ENCODE data around the gene ASAH2. TPM values are rescaled to one million over a fixed set of nuclear protein-coding genes. Genes with fewer than 3 reads are reported as not detected.

The ASAH2 gene
- total RNA-seq, 4 donors from 2014 or later, result 0.83 to 52.2 (median 5.7) TPM

GRCh38 chr10:50221470-50221869, 29.8 kb downstream of the ASAH2 start:
- TF ChIP-seq POLR2A (IDR thresholded peaks at IDR 0.05) (no peak), CTCF (IDR thresholded peaks at IDR 0.05) (no peak)
- no peaks in the 10 kb centered on the region for H3K4me1 ChIP-seq
- no peaks in the 10 kb centered on the region for H3K9me3 ChIP-seq
- no peak for DNase-seq
- H3K27ac ChIP-seq, result no peak overlapping the region
- H3K4me3 ChIP-seq, result no peak overlapping the region
- H3K27me3 ChIP-seq, result no peaks in the 10 kb centered on the region
- H3K36me3 ChIP-seq, result no peaks in the 10 kb centered on the region

- no peaks in the 10 kb centered on the region for H3K9me3 ChIP-seq
- H3K27ac ChIP-seq, result no peak overlapping the region
- DNase-seq, result peak in 1 of 3 donors; percentile 46
- no peaks in the 10 kb centered on the region for H3K27me3 ChIP-seq
- TF ChIP-seq POLR2A (IDR thresholded peaks at IDR 0.05) (no peak), CTCF (IDR thresholded peaks at IDR 0.05) (no peak)
- no peaks in the 10 kb centered on the region for H3K4me1 ChIP-seq
- H3K36me3 ChIP-seq, result no peaks in the 10 kb centered on the region
- H3K4me3 ChIP-seq, result no peak overlapping the region
Measured at GRCh38 chr10:50219646-50220045, 31.7 kb downstream of the ASAH2 start.

- no peaks in the 10 kb centered on the region for H3K9me3 ChIP-seq
- H3K27ac ChIP-seq, result peak overlapping the region in 1 of 4 donors; percentile 9
- H3K36me3 ChIP-seq, result no peaks in the 10 kb centered on the region
- no peak for DNase-seq
- no peak overlapping the region for H3K4me3 ChIP-seq
- TF ChIP-seq CTCF (IDR thresholded peaks at IDR 0.05) (no peak), POLR2A (IDR thresholded peaks at IDR 0.05) (no peak)
- no peaks in the 10 kb centered on the region for H3K4me1 ChIP-seq
- H3K27me3 ChIP-seq, result no peaks in the 10 kb centered on the region
Measured at GRCh38 chr10:50219200-50219599, 32.1 kb downstream of the ASAH2 start.

- TF ChIP-seq CTCF (IDR thresholded peaks at IDR 0.05), result no peak
- TF ChIP-seq POLR2A (IDR thresholded peaks at IDR 0.05), result no peak
- Histone ChIP-seq H3K36me3 (no peaks in the 10 kb centered on the region), H3K4me3 (no peak overlapping the region), H3K27me3 (no peaks in the 10 kb centered on the region), H3K27ac (no peak overlapping the region), H3K4me1 (no peaks in the 10 kb centered on the region), H3K9me3 (no peaks in the 10 kb centered on the region)
- DNase-seq, result no peak
Measured at GRCh38 chr10:50216894-50217293, 34.4 kb downstream of the ASAH2 start.

DNA sequence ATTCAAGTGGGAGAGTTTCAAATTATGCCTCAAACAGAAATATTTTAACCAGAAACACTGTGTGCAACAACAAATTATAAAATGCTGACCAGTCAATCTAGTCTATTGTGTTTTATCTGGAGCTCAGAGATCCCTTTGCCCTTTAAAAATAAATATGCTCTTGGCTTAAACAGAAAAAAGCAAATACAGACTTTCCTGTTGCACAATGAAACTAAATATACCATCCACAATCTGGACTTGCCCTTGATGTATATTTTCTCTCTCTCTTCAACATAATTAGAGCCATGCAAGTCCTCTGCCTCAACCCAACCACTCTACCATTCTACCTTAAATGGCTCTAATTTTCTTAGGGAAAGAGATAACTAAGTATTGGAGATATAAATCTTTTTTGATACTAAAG, 34.9 kb downstream of the ASAH2 start:
- H3K9me3 ChIP-seq, result no peaks in the 10 kb centered on the region
- DNase-seq, result no peak
- no peak overlapping the region for H3K4me3 ChIP-seq
- H3K4me1 ChIP-seq, result no peaks in the 10 kb centered on the region
- H3K27me3 ChIP-seq, result no peaks in the 10 kb centered on the region
- TF ChIP-seq POLR2A (IDR thresholded peaks at IDR 0.05) (no peak), CTCF (IDR thresholded peaks at IDR 0.05) (no peak)
- H3K27ac ChIP-seq, result no peak overlapping the region
- no peaks in the 10 kb centered on the region for H3K36me3 ChIP-seq

DNA sequence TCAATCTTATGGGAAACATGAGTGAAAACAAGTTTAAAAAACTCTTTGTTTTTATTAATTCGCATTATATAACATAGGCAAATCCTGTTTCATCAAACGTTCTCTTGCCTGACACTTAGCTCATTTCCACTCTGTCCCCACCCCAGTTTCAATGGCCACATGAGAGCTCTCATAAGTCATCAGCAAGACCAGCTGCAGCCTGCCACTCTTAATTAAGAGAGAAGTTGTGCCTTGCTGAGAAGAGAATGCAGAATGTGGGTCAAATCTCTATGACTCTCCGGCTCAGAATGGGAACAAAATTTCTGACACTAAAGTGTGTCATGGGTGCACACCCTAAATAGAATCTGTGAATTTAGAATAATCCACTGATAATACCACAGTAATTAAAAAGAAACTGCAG, 39.6 kb downstream of the ASAH2 start:
- DNase-seq, result no peak
- Histone ChIP-seq H3K36me3 (no peaks in the 10 kb centered on the region), H3K4me1 (no peaks in the 10 kb centered on the region), H3K27me3 (no peaks in the 10 kb centered on the region), H3K9me3 (no peaks in the 10 kb centered on the region), H3K27ac (no peak overlapping the region), H3K4me3 (no peak overlapping the region)
- TF ChIP-seq POLR2A (IDR thresholded peaks at IDR 0.05), result no peak
- TF ChIP-seq CTCF (IDR thresholded peaks at IDR 0.05), result no peak

All from Peyer's patch (tissue), 4 donors.